H9 (cell line): ENCODE data around the gene ZNF680. TPM values are rescaled to one million over a fixed set of nuclear protein-coding genes. Genes with fewer than 3 reads are reported as not detected.

Source experiments
- DNase-seq: peaks from one replicate; pipeline ENCODE4 v3.0.0-alpha.2; 2017
- H2AFZ ChIP-seq: one replicate; pipeline ENCODE4 v1.6.1; 2013; ENCODE audit warnings: mild to moderate bottlenecking, low read length, control low read depth, moderate library complexity
- H2AK5ac ChIP-seq: 2 replicates; pipeline ENCODE4 v1.6.1; 2013; ENCODE audit warnings: low read length, control low read depth, mixed read lengths; ENCODE audit not compliant: insufficient read length
- H2BK120ac ChIP-seq: one replicate; pipeline ENCODE4 v1.6.1; 2013; ENCODE audit warnings: low read depth, mild to moderate bottlenecking, low read length, control low read depth, inconsistent platforms; ENCODE audit not compliant: poor library complexity, severe bottlenecking
- H2BK12ac ChIP-seq: 2 replicates; pipeline ENCODE4 v1.6.1; 2013; ENCODE audit warnings: low read length, control low read depth, mixed read lengths, low read depth; ENCODE audit not compliant: insufficient read length
- H2BK15ac ChIP-seq: 2 replicates; pipeline ENCODE4 v1.6.1; 2013; ENCODE audit warnings: low read depth, low read length, control low read depth
- H2BK20ac ChIP-seq: one replicate; pipeline ENCODE4 v1.6.1; 2013; ENCODE audit warnings: low read depth, mild to moderate bottlenecking, low read length, control low read depth, inconsistent platforms; ENCODE audit not compliant: poor library complexity, severe bottlenecking
- H2BK5ac ChIP-seq: 2 replicates; pipeline ENCODE4 v1.6.1; 2013; ENCODE audit warnings: low read length, control low read depth, mixed read lengths; ENCODE audit not compliant: insufficient read length
- H3K14ac ChIP-seq: 2 replicates; pipeline ENCODE4 v1.6.1; 2013; ENCODE audit warnings: low read length, control low read depth; ENCODE audit not compliant: insufficient read depth
- H3K18ac ChIP-seq: 2 replicates; pipeline ENCODE4 v1.6.1; 2013; ENCODE audit warnings: low read depth, mild to moderate bottlenecking, mixed read lengths, low read length, control low read depth; ENCODE audit not compliant: insufficient read length
- H3K23ac ChIP-seq: 2 replicates; pipeline ENCODE4 v1.6.1; 2013; ENCODE audit warnings: low read length, control low read depth, mixed read lengths, low read depth; ENCODE audit not compliant: insufficient read length
- H3K23me2 ChIP-seq: 2 replicates; pipeline ENCODE4 v1.6.1; 2013; ENCODE audit warnings: low read depth, mild to moderate bottlenecking, mixed read lengths, low read length, control low read depth; ENCODE audit not compliant: insufficient read length, poor library complexity, severe bottlenecking
- H3K27ac ChIP-seq: 2 replicates; pipeline ENCODE4 v1.5.1; 2013; ENCODE audit warnings: low read length, control low read depth, mixed read lengths, low read depth; ENCODE audit not compliant: insufficient read length
- H3K27me3 ChIP-seq: 2 replicates; pipeline ENCODE4 v1.6.1; 2013; ENCODE audit warnings: low read length, control low read depth, inconsistent platforms; ENCODE audit not compliant: insufficient read depth
- H3K4ac ChIP-seq: 2 replicates; pipeline ENCODE4 v1.6.1; 2013; ENCODE audit warnings: low read depth, mild to moderate bottlenecking, control low read depth, inconsistent platforms, low read length, moderate library complexity
- H3K4me1 ChIP-seq: 2 replicates; pipeline ENCODE4 v1.6.1; 2013; ENCODE audit warnings: low read length, control low read depth, inconsistent platforms; ENCODE audit not compliant: insufficient read depth
- H3K4me2 ChIP-seq: 2 replicates; pipeline ENCODE4 v1.6.1; 2013; ENCODE audit warnings: low read length, control low read depth, mixed read lengths; ENCODE audit not compliant: insufficient read length, insufficient read depth
- H3K56ac ChIP-seq: 2 replicates; pipeline ENCODE4 v1.6.1; 2013; ENCODE audit warnings: low read depth, mild to moderate bottlenecking, mixed read lengths, low read length, control low read depth; ENCODE audit not compliant: insufficient read length
- H3K79me1 ChIP-seq: 2 replicates; pipeline ENCODE4 v1.6.1; 2013; ENCODE audit warnings: low read depth, mild to moderate bottlenecking, moderate library complexity, low read length, control low read depth, inconsistent platforms; ENCODE audit not compliant: insufficient read depth, poor library complexity, severe bottlenecking
- H3K79me2 ChIP-seq: 2 replicates; pipeline ENCODE4 v1.6.1; 2013; ENCODE audit warnings: low read length, control low read depth, inconsistent platforms; ENCODE audit not compliant: insufficient read depth
- H3K9ac ChIP-seq: 2 replicates; pipeline ENCODE4 v1.6.1; 2013; ENCODE audit warnings: low read length, control low read depth, mixed read lengths; ENCODE audit not compliant: insufficient read length; ENCODE audit errors: extremely low read depth
- H3K9me3 ChIP-seq: one replicate; pipeline ENCODE4 v1.6.1; 2013; ENCODE audit warnings: low read depth, low read length, inconsistent platforms; ENCODE audit not compliant: control insufficient read depth
- H3T11ph ChIP-seq: one replicate; pipeline ENCODE4 v1.6.1; 2013; ENCODE audit warnings: mild to moderate bottlenecking, low read length, control low read depth, inconsistent platforms
- H4K20me1 ChIP-seq: one replicate; pipeline ENCODE4 v1.6.1; 2013; ENCODE audit not compliant: control insufficient read depth, insufficient read length, insufficient read depth
- H4K5ac ChIP-seq: 2 replicates; pipeline ENCODE4 v1.6.1; 2013; ENCODE audit warnings: low read depth, mild to moderate bottlenecking, mixed read lengths, low read length, control low read depth; ENCODE audit not compliant: insufficient read length
- H4K8ac ChIP-seq: replicated peaks from 2 replicates; pipeline ENCODE4 v1.6.1; 2013; ENCODE audit warnings: low read length, control low read depth, mixed read lengths, low read depth; ENCODE audit not compliant: insufficient read length
- H4K91ac ChIP-seq: 2 replicates; pipeline ENCODE4 v1.6.1; 2013; ENCODE audit warnings: low read depth, mild to moderate bottlenecking, moderate library complexity, mixed read lengths, low read length, control low read depth; ENCODE audit not compliant: insufficient read length
- H3K27ac Mint-ChIP-seq, 3 experiments: 2 replicates in 2 of 3; 3 replicates in 1 of 3; pipeline ENCODE4 v1.8.0; 2020 to 2021; ENCODE audit warnings: mixed read lengths in 3 of 3, mild to moderate bottlenecking in 1 of 3, moderate library complexity in 1 of 3
- H3K27me3 Mint-ChIP-seq: 2 replicates; pipeline ENCODE4 v1.8.0; 2021; ENCODE audit warnings: low read depth, mild to moderate bottlenecking, moderate library complexity, mixed read lengths
- H3K36me3 Mint-ChIP-seq, 3 experiments: 2 replicates in 2 of 3; 3 replicates in 1 of 3; pipeline ENCODE4 v1.8.0; 2020 to 2021; ENCODE audit warnings: low read depth in 3 of 3, mixed read lengths in 3 of 3; ENCODE audit not compliant: insufficient read depth in 1 of 3
- H3K4me1 Mint-ChIP-seq, 2 experiments: 2 replicates each; pipeline ENCODE4 v1.8.0; 2020; ENCODE audit warnings: mixed read lengths in 2 of 2
- H3K4me3 Mint-ChIP-seq, 2 experiments: 2 replicates in 1 of 2; 3 replicates in 1 of 2; pipeline ENCODE4 v1.8.0; 2020 to 2021; ENCODE audit warnings: mild to moderate bottlenecking in 2 of 2, mixed read lengths in 2 of 2, moderate library complexity in 1 of 2
- H3K9me3 Mint-ChIP-seq, 2 experiments: 2 replicates in 1 of 2; 3 replicates in 1 of 2; pipeline ENCODE4 v1.8.0; 2020; ENCODE audit warnings: mild to moderate bottlenecking in 2 of 2, mixed read lengths in 2 of 2, moderate library complexity in 1 of 2
- WGBS: extraction: QIAGEN DNeasy Blood & Tissue Kit; methylation state at CpG from one replicate; pipeline ENCODE4 v1.1.7; 2013; ENCODE audit warnings: missing lambda C conversion rate, low lambda C conversion rate, mixed read lengths; ENCODE audit not compliant: insufficient read length; ENCODE audit errors: extremely low coverage; 5-methylcytosine and 5-hydroxymethylcytosine counted together
- total RNA-seq: library from RNA; stranded (reverse); gene quantifications from 2 replicates; pipeline ENCODE4 v1.2.1, GENCODE V29; 2021
- TF ChIP-seq, protein P1 (sequence below): fragments of 200-600 bp; sonication (generic); conservative IDR thresholded peaks from 3 replicates; pipeline ENCODE4 v1.8.0; 2021; ENCODE audit warnings: antibody characterized with exemption, mild to moderate bottlenecking

ZNF680 gene
- total RNA-seq, 1 experiment from 2014 or later: 21.3 TPM

DNA sequence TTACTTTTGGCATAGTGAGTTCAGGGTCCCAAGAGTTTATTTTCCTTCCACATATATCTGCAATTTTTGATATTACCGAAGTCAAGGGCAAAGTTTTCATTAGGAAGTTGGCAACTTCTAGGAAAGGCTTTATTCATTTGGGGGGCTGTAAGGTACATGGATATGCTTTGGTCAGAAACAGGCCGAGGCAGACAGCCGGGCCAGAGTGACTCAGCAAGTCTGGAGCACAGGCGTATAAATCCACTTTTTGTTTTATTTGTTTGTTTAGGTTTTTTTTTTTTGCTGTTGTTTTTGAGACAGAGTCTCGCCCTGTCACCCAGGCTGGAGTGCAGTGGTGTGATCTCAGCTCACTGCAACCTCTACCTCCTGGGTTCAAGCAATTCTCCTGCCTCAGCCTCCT, 3.7 kb downstream of the ZNF680 start:
- Histone ChIP-seq H3T11ph (no peak overlapping the region), H4K91ac (no peak overlapping the region), H2BK5ac (no peak overlapping the region), H3K9ac (no peak overlapping the region), H3K79me2 (peaks cover 5% of the 10 kb centered on the region; the same call in 1 of the 2 replicates), H2AFZ (no peak overlapping the region), H2BK20ac (no peak overlapping the region), H2BK12ac (no peak overlapping the region), H2AK5ac (no peak overlapping the region), H3K18ac (no peak overlapping the region), H3K9me3 (no peaks in the 10 kb centered on the region), H3K79me1 (no peaks in the 10 kb centered on the region), H4K20me1 (no peaks in the 10 kb centered on the region), H3K23ac (no peak overlapping the region), H3K27ac (no peak overlapping the region), H3K4me2 (no peak overlapping the region), H3K23me2 (no peaks in the 10 kb centered on the region), H2BK120ac (no peak overlapping the region), H4K5ac (no peak overlapping the region), H3K4me1 (no peaks in the 10 kb centered on the region), H3K14ac (no peak overlapping the region), H3K56ac (no peak overlapping the region), H3K27me3 (no peaks in the 10 kb centered on the region), H4K8ac (no peak overlapping the region), H2BK15ac (no peak overlapping the region), H3K4ac (no peak overlapping the region)
- no peak overlapping the region for H3K4me3 Mint-ChIP-seq
- WGBS: no CpG with 5 or more reads among the region's 5 CpGs
- DNase-seq: no peak
- H3K36me3 Mint-ChIP-seq: peaks cover 52 to 55% (median 53%) of the 10 kb centered on the region in 3 experiments
- peak overlapping the region in 1 of 3 experiments; percentile 75; a peak in 1 of 7 replicates for H3K27ac Mint-ChIP-seq
- peaks cover 15 to 24% of the 10 kb centered on the region in 2 experiments for H3K4me1 Mint-ChIP-seq
- TF ChIP-seq, protein P1, sequence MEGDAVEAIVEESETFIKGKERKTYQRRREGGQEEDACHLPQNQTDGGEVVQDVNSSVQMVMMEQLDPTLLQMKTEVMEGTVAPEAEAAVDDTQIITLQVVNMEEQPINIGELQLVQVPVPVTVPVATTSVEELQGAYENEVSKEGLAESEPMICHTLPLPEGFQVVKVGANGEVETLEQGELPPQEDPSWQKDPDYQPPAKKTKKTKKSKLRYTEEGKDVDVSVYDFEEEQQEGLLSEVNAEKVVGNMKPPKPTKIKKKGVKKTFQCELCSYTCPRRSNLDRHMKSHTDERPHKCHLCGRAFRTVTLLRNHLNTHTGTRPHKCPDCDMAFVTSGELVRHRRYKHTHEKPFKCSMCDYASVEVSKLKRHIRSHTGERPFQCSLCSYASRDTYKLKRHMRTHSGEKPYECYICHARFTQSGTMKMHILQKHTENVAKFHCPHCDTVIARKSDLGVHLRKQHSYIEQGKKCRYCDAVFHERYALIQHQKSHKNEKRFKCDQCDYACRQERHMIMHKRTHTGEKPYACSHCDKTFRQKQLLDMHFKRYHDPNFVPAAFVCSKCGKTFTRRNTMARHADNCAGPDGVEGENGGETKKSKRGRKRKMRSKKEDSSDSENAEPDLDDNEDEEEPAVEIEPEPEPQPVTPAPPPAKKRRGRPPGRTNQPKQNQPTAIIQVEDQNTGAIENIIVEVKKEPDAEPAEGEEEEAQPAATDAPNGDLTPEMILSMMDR: no peak
- H3K27me3 Mint-ChIP-seq: no peaks in the 10 kb centered on the region; the same call in 1 of the 2 replicates
- peaks cover 56 to 73% of the 10 kb centered on the region in 2 experiments for H3K9me3 Mint-ChIP-seq
